DOHH2 (cell line): ENCODE data around the gene SRBD1.

Experiments used
- CTCF ChIP-seq: fragments of 200-600 bp; sonication (generic); IDR thresholded peaks from one replicate; pipeline ENCODE4 v1.5.1; 2014; ENCODE audit warnings: antibody characterized with exemption, mild to moderate bottlenecking, low read depth, low read length; ENCODE audit not compliant: poor library complexity, severe bottlenecking
- EZH2phosphoT487 ChIP-seq: fragments of 200-600 bp; sonication (generic); IDR thresholded peaks from 2 replicates; pipeline ENCODE4 v1.6.1; 2017; ENCODE audit warnings: borderline replicate concordance, mild to moderate bottlenecking, antibody characterized with exemption, low read length, moderate library complexity, mixed read lengths

GRCh38 chr2:45390861-45391260, 220.2 kb downstream of the SRBD1 start:
- no peak for TF ChIP-seq CTCF
- no peak for TF ChIP-seq EZH2phosphoT487
